HFFc6 (cell line): ENCODE data around the gene GPR108. TPM values are rescaled to one million over a fixed set of nuclear protein-coding genes. Genes with fewer than 3 reads are reported as not detected.

ENCODE experiments used
- DNase-seq: peaks from one replicate; pipeline ENCODE4 v3.0.0-alpha.2; 2018
- H3K27ac Mint-ChIP-seq: 2 replicates; pipeline ENCODE4 v1.8.0; 2020; ENCODE audit warnings: mild to moderate bottlenecking, mixed read lengths
- H3K27me3 Mint-ChIP-seq: 2 replicates; pipeline ENCODE4 v1.8.0; 2021; ENCODE audit warnings: mild to moderate bottlenecking, moderate library complexity, mixed read lengths; ENCODE audit not compliant: insufficient read depth
- H3K36me3 Mint-ChIP-seq: 2 replicates; pipeline ENCODE4 v1.8.0; 2021; ENCODE audit warnings: low read depth, mixed read lengths
- H3K4me1 Mint-ChIP-seq: 2 replicates; pipeline ENCODE4 v1.8.0; 2020; ENCODE audit warnings: low read depth, mixed read lengths
- H3K4me3 Mint-ChIP-seq: 2 replicates; pipeline ENCODE4 v1.8.0; 2020; ENCODE audit warnings: mild to moderate bottlenecking, moderate library complexity, mixed read lengths
- H3K9me3 Mint-ChIP-seq: 2 replicates; pipeline ENCODE4 v1.8.0; 2020; ENCODE audit warnings: mild to moderate bottlenecking, mixed read lengths
- CTCF ChIP-seq: fragments of 200-600 bp; sonication (generic); IDR thresholded peaks from 2 replicates; pipeline ENCODE4 v1.5.0; 2021; ENCODE audit warnings: antibody characterized with exemption, mild to moderate bottlenecking
- total RNA-seq, 6 experiments: library from RNA; stranded (reverse); fragmentation: NEBNext Ultra II Directional; extraction: Animal tissue kit (Norgen Biotek cat#: 25700); gene quantifications; 2 replicates in 1 of 6; 3 replicates in 5 of 6; pipeline ENCODE4 v1.2.3, GENCODE V29; 2021

The GPR108 gene
- total RNA-seq, 6 experiments from 2014 or later = 52.2 to 60.5 (median 56.4) TPM

DNA sequence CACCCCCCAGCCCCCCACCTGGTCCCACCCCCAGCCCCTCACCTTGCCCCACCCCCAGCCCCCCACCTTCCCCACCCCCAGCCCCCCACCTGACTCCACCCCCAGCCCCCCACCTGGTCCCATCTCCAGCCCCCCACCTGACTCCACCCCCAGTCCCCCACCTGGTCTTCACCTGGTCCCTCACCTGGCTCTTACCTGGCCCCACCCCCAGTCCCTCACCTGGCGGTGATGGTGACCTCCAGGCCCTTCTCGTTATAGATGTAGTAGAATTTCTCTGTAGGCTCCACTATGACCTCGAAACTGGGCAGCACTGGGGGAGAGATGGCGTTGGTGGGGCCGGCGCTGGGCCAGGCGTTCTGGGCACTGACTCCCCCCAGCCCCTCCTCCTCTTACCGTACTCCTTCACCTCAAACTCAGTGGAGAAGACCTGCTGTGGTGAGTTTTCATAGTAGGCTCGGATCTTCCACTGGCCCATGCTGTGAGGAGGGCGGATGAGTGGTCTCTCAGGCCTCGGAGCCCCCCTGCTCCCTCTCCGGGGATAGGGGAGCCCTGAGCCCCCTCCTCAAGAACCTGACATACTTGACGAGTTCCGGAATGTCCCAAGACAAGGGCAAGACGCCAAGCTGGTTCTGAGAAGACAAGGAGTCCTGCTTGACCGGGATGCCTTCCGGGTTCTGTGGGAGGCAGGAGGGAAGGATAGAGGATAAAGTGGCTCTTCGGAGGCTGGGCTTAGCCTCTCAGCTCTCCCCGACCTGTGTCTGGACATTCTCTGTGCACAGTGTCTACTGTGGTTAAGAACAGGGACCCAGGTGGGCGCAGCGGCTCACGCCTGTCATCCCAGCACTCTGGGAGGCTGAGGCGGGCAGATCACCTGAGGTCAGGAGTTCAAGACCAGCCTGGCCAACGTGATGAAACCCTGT, 23.3 kb downstream of the GPR108 start:
- H3K4me3 Mint-ChIP-seq = no peak overlapping the region
- H3K27me3 Mint-ChIP-seq = peaks cover 32% of the 10 kb centered on the region
- peaks cover 6% of the 10 kb centered on the region for H3K36me3 Mint-ChIP-seq
- H3K4me1 Mint-ChIP-seq = no peaks in the 10 kb centered on the region
- TF ChIP-seq CTCF = no peak
- peaks cover 14% of the 10 kb centered on the region for H3K9me3 Mint-ChIP-seq
- H3K27ac Mint-ChIP-seq = no peak overlapping the region
- DNase-seq = no peak

- no peak for DNase-seq
- peaks cover 38% of the 10 kb centered on the region for H3K27me3 Mint-ChIP-seq
- TF ChIP-seq CTCF = no peak
- no peaks in the 10 kb centered on the region for H3K4me1 Mint-ChIP-seq
- H3K27ac Mint-ChIP-seq = no peak overlapping the region
- H3K4me3 Mint-ChIP-seq = no peak overlapping the region
- H3K36me3 Mint-ChIP-seq = peaks cover 6% of the 10 kb centered on the region
- peaks cover 9% of the 10 kb centered on the region for H3K9me3 Mint-ChIP-seq
Measured at GRCh38 chr19:6712692-6713670, 24.4 kb downstream of the GPR108 start.

- no peak overlapping the region for H3K27ac Mint-ChIP-seq
- no peaks in the 10 kb centered on the region for H3K4me1 Mint-ChIP-seq
- H3K9me3 Mint-ChIP-seq = peaks cover 2% of the 10 kb centered on the region
- DNase-seq = no peak
- peaks cover 1% of the 10 kb centered on the region for H3K36me3 Mint-ChIP-seq
- peaks cover 37% of the 10 kb centered on the region for H3K27me3 Mint-ChIP-seq
- H3K4me3 Mint-ChIP-seq = no peak overlapping the region
- no peak for TF ChIP-seq CTCF
Measured at GRCh38 chr19:6712231-6712630, 25.1 kb downstream of the GPR108 start.

DNA sequence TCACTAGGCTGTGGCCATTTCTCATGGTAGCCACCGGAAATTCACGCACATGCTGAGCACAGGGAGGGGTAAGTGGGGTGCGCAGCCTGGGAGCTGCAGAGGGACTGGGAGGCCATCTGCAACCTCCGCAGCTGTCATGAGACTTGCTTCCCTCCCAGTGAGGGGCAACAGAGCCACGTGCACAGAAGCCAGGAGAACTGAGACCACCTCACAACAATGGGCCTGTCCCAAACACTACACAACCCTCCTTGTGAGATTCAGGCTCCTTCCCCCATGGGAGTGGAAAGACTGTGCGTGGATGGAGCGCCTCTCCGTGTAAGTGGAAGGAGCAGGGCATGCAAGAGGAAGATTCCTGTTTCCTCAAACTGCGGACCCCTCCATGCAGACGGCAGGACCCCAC, 25.8 kb downstream of the GPR108 start:
- H3K4me1 Mint-ChIP-seq = no peaks in the 10 kb centered on the region
- TF ChIP-seq CTCF = no peak
- H3K4me3 Mint-ChIP-seq = no peak overlapping the region
- no peak for DNase-seq
- no peak overlapping the region for H3K27ac Mint-ChIP-seq
- peaks cover 37% of the 10 kb centered on the region for H3K27me3 Mint-ChIP-seq
- no peaks in the 10 kb centered on the region for H3K36me3 Mint-ChIP-seq
- no peaks in the 10 kb centered on the region for H3K9me3 Mint-ChIP-seq

DNA sequence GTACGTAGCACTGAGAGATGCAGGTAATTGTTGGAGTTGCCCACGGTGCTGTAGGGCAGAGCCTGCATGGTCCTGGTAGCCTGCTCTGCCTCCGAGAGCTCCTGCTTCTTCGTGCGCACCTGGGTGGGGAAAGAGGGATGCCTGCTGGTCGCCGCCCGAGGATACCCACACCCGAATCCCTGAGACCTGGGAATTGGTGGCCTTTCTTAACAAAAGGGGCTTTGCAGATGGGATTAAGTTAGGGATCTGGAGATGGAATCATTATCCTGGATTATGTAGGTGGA, 26.4 kb downstream of the GPR108 start:
- no peaks in the 10 kb centered on the region for H3K4me1 Mint-ChIP-seq
- H3K36me3 Mint-ChIP-seq = no peaks in the 10 kb centered on the region
- H3K4me3 Mint-ChIP-seq = no peak overlapping the region
- H3K9me3 Mint-ChIP-seq = no peaks in the 10 kb centered on the region
- TF ChIP-seq CTCF = no peak
- peaks cover 36% of the 10 kb centered on the region for H3K27me3 Mint-ChIP-seq
- H3K27ac Mint-ChIP-seq = no peak overlapping the region
- DNase-seq = no peak
